ENCODE data around the gene JUN.

Gene JUN

GRCh38 chr1:58782178-58783089, 1.4 kb downstream of the JUN start:
- DNase-seq: peak; percentile 18 to 66

GRCh38 chr1:58781541-58782177, 2.2 kb downstream of the JUN start:
- peak; percentile 27 to 48 for DNase-seq

- DNase-seq: peak in 1 of 2 donors; percentile 48
These were observed 2.9 kb downstream of the JUN start for GRCh38 chr1:58780836-58781452.

GRCh38 chr1:58780411-58780810, 3.4 kb downstream of the JUN start:
- no peak for DNase-seq

GRCh38 chr1:58779801-58780382, 4.0 kb downstream of the JUN start:
- peak in 1 of 2 donors; percentile 19 for DNase-seq

- no peak for DNase-seq
These were observed 4.6 kb downstream of the JUN start for GRCh38 chr1:58779059-58779754.

GRCh38 chr1:58778385-58779000, 5.4 kb downstream of the JUN start:
- DNase-seq: no peak

GRCh38 chr1:58774027-58774426, 9.8 kb downstream of the JUN start:
- DNase-seq: no peak

- no peak for DNase-seq
These were observed 10.4 kb downstream of the JUN start for GRCh38 chr1:58773406-58773840.

- DNase-seq: no peak
These were observed 14.0 kb downstream of the JUN start for GRCh38 chr1:58769809-58770320.

- DNase-seq: peak; percentile 35 to 64
These were observed 14.7 kb downstream of the JUN start for GRCh38 chr1:58768971-58769808.

GRCh38 chr1:58768191-58768731, 15.6 kb downstream of the JUN start:
- no peak for DNase-seq

GRCh38 chr1:58767143-58767542, 16.7 kb downstream of the JUN start:
- DNase-seq: no peak

GRCh38 chr1:58765441-58765840, 18.4 kb downstream of the JUN start:
- no peak for DNase-seq

- DNase-seq: no peak
These were observed 18.8 kb downstream of the JUN start for GRCh38 chr1:58765006-58765405.

- DNase-seq: no peak
These were observed 19.4 kb downstream of the JUN start for GRCh38 chr1:58764294-58764978.

- no peak for DNase-seq
These were observed 20.6 kb downstream of the JUN start for GRCh38 chr1:58763214-58763613.

- DNase-seq: no peak
These were observed 21.0 kb downstream of the JUN start for GRCh38 chr1:58762806-58763205.

- DNase-seq: peak in 1 of 2 donors; percentile 50
These were observed 28.4 kb downstream of the JUN start for GRCh38 chr1:58755468-58755872.
